Tibial nerve (tissue), 3 donors: Measurements from ENCODE around the gene ITFG1.

Experiments
- POLR2A ChIP-seq, 2 donors: fragments of 450-650 bp; IDR thresholded peaks; one replicate each; pipeline ENCODE4 v1.6.1; 2017; ENCODE audit warnings: antibody characterized with exemption in 2 of 2, mild to moderate bottlenecking in 2 of 2, moderate library complexity in 2 of 2
- TF ChIP-seq, protein P1 (sequence below), 5 experiments: fragments of 200-600 bp in 3 of 5; fragments of 450-650 bp in 2 of 5; sonication (generic) in 3 of 5; IDR thresholded peaks; one replicate each; pipeline ENCODE4 v1.5.1; 2016 to 2019; ENCODE audit warnings: antibody characterized with exemption in 5 of 5, mild to moderate bottlenecking in 3 of 5, moderate library complexity in 2 of 5

DNA sequence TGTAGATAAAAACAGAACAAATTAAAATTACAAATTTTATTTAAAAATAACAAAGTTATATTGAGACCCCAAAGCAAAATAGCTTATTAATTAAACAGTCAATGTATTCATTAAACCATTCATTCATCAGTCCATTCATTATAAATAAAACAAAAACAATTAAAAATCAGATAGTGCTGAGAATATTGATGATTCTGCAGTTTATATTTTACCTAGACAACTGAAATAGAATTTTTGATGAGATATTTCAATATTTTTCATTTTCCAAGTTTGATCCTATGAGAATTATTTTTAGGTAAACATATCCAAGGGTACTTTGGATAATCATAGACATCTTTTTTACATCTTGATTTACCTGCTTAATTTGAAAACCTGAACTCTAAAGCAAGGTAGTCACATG is 301.9 kb downstream of the ITFG1 start:
- TF ChIP-seq, protein P1, sequence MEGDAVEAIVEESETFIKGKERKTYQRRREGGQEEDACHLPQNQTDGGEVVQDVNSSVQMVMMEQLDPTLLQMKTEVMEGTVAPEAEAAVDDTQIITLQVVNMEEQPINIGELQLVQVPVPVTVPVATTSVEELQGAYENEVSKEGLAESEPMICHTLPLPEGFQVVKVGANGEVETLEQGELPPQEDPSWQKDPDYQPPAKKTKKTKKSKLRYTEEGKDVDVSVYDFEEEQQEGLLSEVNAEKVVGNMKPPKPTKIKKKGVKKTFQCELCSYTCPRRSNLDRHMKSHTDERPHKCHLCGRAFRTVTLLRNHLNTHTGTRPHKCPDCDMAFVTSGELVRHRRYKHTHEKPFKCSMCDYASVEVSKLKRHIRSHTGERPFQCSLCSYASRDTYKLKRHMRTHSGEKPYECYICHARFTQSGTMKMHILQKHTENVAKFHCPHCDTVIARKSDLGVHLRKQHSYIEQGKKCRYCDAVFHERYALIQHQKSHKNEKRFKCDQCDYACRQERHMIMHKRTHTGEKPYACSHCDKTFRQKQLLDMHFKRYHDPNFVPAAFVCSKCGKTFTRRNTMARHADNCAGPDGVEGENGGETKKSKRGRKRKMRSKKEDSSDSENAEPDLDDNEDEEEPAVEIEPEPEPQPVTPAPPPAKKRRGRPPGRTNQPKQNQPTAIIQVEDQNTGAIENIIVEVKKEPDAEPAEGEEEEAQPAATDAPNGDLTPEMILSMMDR (IDR thresholded peaks at IDR 0.05): no peak
- TF ChIP-seq POLR2A (IDR thresholded peaks at IDR 0.05): no peak
